HepG2 (cell line): Measurements from ENCODE around the gene CIART. TPM values are rescaled to one million over a fixed set of nuclear protein-coding genes. Genes with fewer than 3 reads are reported as not detected.

Experiments
- HIC2 ChIP-seq: sonication (generic); formaldehyde crosslinking; IDR thresholded peaks from 2 replicates; pipeline ENCODE4 v1.9.0; 2022; ENCODE audit warnings: low read depth, missing genetic modification reagents
- KDM5A ChIP-seq: fragments of 200-600 bp; sonication (generic); IDR thresholded peaks from 2 replicates; pipeline ENCODE4 v1.7.0; 2018; ENCODE audit warnings: antibody characterized with exemption, mild to moderate bottlenecking, low read length, borderline replicate concordance
- MIER3 ChIP-seq: IDR thresholded peaks from 2 replicates; pipeline ENCODE4 v1.6.1; 2016; ENCODE audit warnings: missing compliant biosample characterization, borderline replicate concordance
- MTA1 ChIP-seq: sonication (generic); formaldehyde crosslinking; IDR thresholded peaks from 2 replicates; pipeline ENCODE4 v1.4.0; 2020; ENCODE audit warnings: missing genetic modification reagents, mild to moderate bottlenecking, borderline replicate concordance
- NR0B2 ChIP-seq: sonication (generic); formaldehyde crosslinking; IDR thresholded peaks from 2 replicates; pipeline ENCODE4 v1.4.0; 2020; ENCODE audit warnings: mild to moderate bottlenecking, missing genetic modification reagents
- PRDM10 ChIP-seq: sonication (generic); formaldehyde crosslinking; IDR thresholded peaks from 2 replicates; pipeline ENCODE4 v1.4.0; 2020; ENCODE audit warnings: low read depth, missing genetic modification reagents
- RBM39 ChIP-seq: fragments of 200-400 bp; formaldehyde crosslinking; IDR thresholded peaks from one replicate; pipeline ENCODE4 v1.6.1; 2018; ENCODE audit warnings: antibody characterized with exemption, mild to moderate bottlenecking, low read depth, low read length; ENCODE audit not compliant: poor library complexity, severe bottlenecking
- SP1 ChIP-seq, 2 experiments: fragments of 450-650 bp in 1 of 2; sonication (generic) in 1 of 2; formaldehyde crosslinking in 1 of 2; IDR thresholded peaks; 2 replicates each; pipeline versions ENCODE4 v1.4.0 to v1.6.1; 2016 to 2020; ENCODE audit warnings: missing genetic modification reagents in 1 of 2
- TEAD3 ChIP-seq: optimal IDR thresholded peaks from 2 replicates; pipeline ENCODE3; 2016; ENCODE audit warnings: borderline replicate concordance
- ZKSCAN1 ChIP-seq: fragments of 150-350 bp; IDR thresholded peaks from 2 replicates; pipeline ENCODE4 v1.6.1; 2014; ENCODE audit warnings: low read length
- ZKSCAN5 ChIP-seq: sonication (generic); formaldehyde crosslinking; IDR thresholded peaks from 2 replicates; pipeline ENCODE4 v1.5.1; 2020; ENCODE audit warnings: mild to moderate bottlenecking, missing genetic modification reagents
- ZKSCAN8 ChIP-seq: IDR thresholded peaks from 2 replicates; pipeline ENCODE4 v1.6.1; 2016; ENCODE audit warnings: borderline replicate concordance, missing genetic modification reagents, missing compliant biosample characterization
- ZNF232 ChIP-seq: sonication (generic); formaldehyde crosslinking; IDR thresholded peaks from 2 replicates; pipeline ENCODE4 v1.4.0; 2020; ENCODE audit warnings: missing genetic modification reagents, borderline replicate concordance
- ZNF292 ChIP-seq: sonication (generic); formaldehyde crosslinking; IDR thresholded peaks from 2 replicates; pipeline ENCODE4 v1.8.1; 2022; ENCODE audit warnings: mild to moderate bottlenecking, low read depth, missing genetic modification reagents, borderline replicate concordance
- ZNF503 ChIP-seq: sonication (generic); formaldehyde crosslinking; IDR thresholded peaks from 2 replicates; pipeline ENCODE4 v1.4.0; 2020; ENCODE audit warnings: missing genetic modification reagents
- ZNF510 ChIP-seq: sonication (generic); formaldehyde crosslinking; IDR thresholded peaks from 2 replicates; pipeline ENCODE4 v1.4.0; 2020; ENCODE audit warnings: low read depth, mild to moderate bottlenecking, missing genetic modification reagents
- ZSCAN22 ChIP-seq: sonication (generic); formaldehyde crosslinking; IDR thresholded peaks from 2 replicates; pipeline ENCODE4 v1.4.0; 2020; ENCODE audit warnings: mild to moderate bottlenecking, missing genetic modification reagents
- polyA plus RNA-seq, 8 experiments: library from polyadenylated mRNA; depleted of rRNA in 3 of 8; stranded (reverse) in 7 of 8; unstranded in 1 of 8; fragments of >200 nt; fragmentation: Illumina TruSeq in 4 of 8; extraction: Trizol in 4 of 8; gene quantifications; 2 replicates each; pipeline versions ENCODE4 v1.2.1 to v1.2.3, GENCODE V29; 2011 to 2016; ENCODE audit warnings: low read depth in 4 of 8, missing spikeins in 1 of 8, mixed read lengths in 1 of 8; ENCODE audit not compliant: insufficient read depth in 1 of 8
- total RNA-seq, 5 experiments: library from RNA; depleted of rRNA; stranded (reverse); fragments of >200 nt; fragmentation: Illumina TruSeq; extraction: Trizol; gene quantifications; 2 replicates each; pipeline ENCODE4 v1.2.3, GENCODE V29; 2016; ENCODE audit warnings: low read depth in 1 of 5

CIART gene
- total and polyA plus RNA-seq, 2 of the 13 experiments (the other 11 are each of a cell fraction or from before 2014, with no cell fraction given), result 0.58 TPM; not detected in 1

- TF ChIP-seq ZKSCAN5 (CRISPR knock-in tag) (no peak), ZNF292 (peak; percentile 71; the same call in 1 of the 2 replicates), TEAD3 (CRISPR knock-in tag) (peak; percentile 47), ZSCAN22 (CRISPR knock-in tag) (no peak), SP1 (IDR thresholded peaks at IDR 0.05) (no peak), SP1 (CRISPR knock-in tag; IDR thresholded peaks at IDR 0.05) (no peak), HIC2 (CRISPR knock-in tag) (0 out of 2 replicates have a peak, but pooled peaks have one; percentile 15), KDM5A (no peak), ZKSCAN1 (no peak), MIER3 (CRISPR knock-in tag) (no peak), ZKSCAN8 (CRISPR knock-in tag) (0 out of 2 replicates have a peak, but pooled peaks have one; percentile 24), ZNF503 (CRISPR knock-in tag) (no peak), NR0B2 (no peak), PRDM10 (CRISPR knock-in tag) (0 out of 2 replicates have a peak, but pooled peaks have one; percentile 38), ZNF232 (CRISPR knock-in tag) (no peak), MTA1 (CRISPR knock-in tag) (no peak), ZNF510 (CRISPR knock-in tag) (no peak), RBM39 (no peak)
These were observed 22.3 kb upstream of the CIART start (continued) for GRCh38 chr1:150259758-150260669.
